H9 (cell line): Measurements from ENCODE around the gene HIPK2. TPM values are rescaled to one million over a fixed set of nuclear protein-coding genes. Genes with fewer than 3 reads are reported as not detected.

ENCODE experiments used
- DNase-seq: peaks from one replicate; pipeline ENCODE4 v3.0.0-alpha.2; 2017
- H2AFZ ChIP-seq: one replicate; pipeline ENCODE4 v1.6.1; 2013; ENCODE audit warnings: mild to moderate bottlenecking, low read length, control low read depth, moderate library complexity
- H2AK5ac ChIP-seq: 2 replicates; pipeline ENCODE4 v1.6.1; 2013; ENCODE audit warnings: low read length, control low read depth, mixed read lengths; ENCODE audit not compliant: insufficient read length
- H2BK120ac ChIP-seq: one replicate; pipeline ENCODE4 v1.6.1; 2013; ENCODE audit warnings: low read depth, mild to moderate bottlenecking, low read length, control low read depth, inconsistent platforms; ENCODE audit not compliant: poor library complexity, severe bottlenecking
- H2BK12ac ChIP-seq: 2 replicates; pipeline ENCODE4 v1.6.1; 2013; ENCODE audit warnings: low read length, control low read depth, mixed read lengths, low read depth; ENCODE audit not compliant: insufficient read length
- H2BK15ac ChIP-seq: 2 replicates; pipeline ENCODE4 v1.6.1; 2013; ENCODE audit warnings: low read depth, low read length, control low read depth
- H2BK20ac ChIP-seq: one replicate; pipeline ENCODE4 v1.6.1; 2013; ENCODE audit warnings: low read depth, mild to moderate bottlenecking, low read length, control low read depth, inconsistent platforms; ENCODE audit not compliant: poor library complexity, severe bottlenecking
- H2BK5ac ChIP-seq: 2 replicates; pipeline ENCODE4 v1.6.1; 2013; ENCODE audit warnings: low read length, control low read depth, mixed read lengths; ENCODE audit not compliant: insufficient read length
- H3K14ac ChIP-seq: 2 replicates; pipeline ENCODE4 v1.6.1; 2013; ENCODE audit warnings: low read length, control low read depth; ENCODE audit not compliant: insufficient read depth
- H3K18ac ChIP-seq: 2 replicates; pipeline ENCODE4 v1.6.1; 2013; ENCODE audit warnings: low read depth, mild to moderate bottlenecking, mixed read lengths, low read length, control low read depth; ENCODE audit not compliant: insufficient read length
- H3K23ac ChIP-seq: 2 replicates; pipeline ENCODE4 v1.6.1; 2013; ENCODE audit warnings: low read length, control low read depth, mixed read lengths, low read depth; ENCODE audit not compliant: insufficient read length
- H3K23me2 ChIP-seq: 2 replicates; pipeline ENCODE4 v1.6.1; 2013; ENCODE audit warnings: low read depth, mild to moderate bottlenecking, mixed read lengths, low read length, control low read depth; ENCODE audit not compliant: insufficient read length, poor library complexity, severe bottlenecking
- H3K27ac ChIP-seq: 2 replicates; pipeline ENCODE4 v1.5.1; 2013; ENCODE audit warnings: low read length, control low read depth, mixed read lengths, low read depth; ENCODE audit not compliant: insufficient read length
- H3K27me3 ChIP-seq: 2 replicates; pipeline ENCODE4 v1.6.1; 2013; ENCODE audit warnings: low read length, control low read depth, inconsistent platforms; ENCODE audit not compliant: insufficient read depth
- H3K4ac ChIP-seq: 2 replicates; pipeline ENCODE4 v1.6.1; 2013; ENCODE audit warnings: low read depth, mild to moderate bottlenecking, control low read depth, inconsistent platforms, low read length, moderate library complexity
- H3K4me1 ChIP-seq: 2 replicates; pipeline ENCODE4 v1.6.1; 2013; ENCODE audit warnings: low read length, control low read depth, inconsistent platforms; ENCODE audit not compliant: insufficient read depth
- H3K4me2 ChIP-seq: 2 replicates; pipeline ENCODE4 v1.6.1; 2013; ENCODE audit warnings: low read length, control low read depth, mixed read lengths; ENCODE audit not compliant: insufficient read length, insufficient read depth
- H3K56ac ChIP-seq: 2 replicates; pipeline ENCODE4 v1.6.1; 2013; ENCODE audit warnings: low read depth, mild to moderate bottlenecking, mixed read lengths, low read length, control low read depth; ENCODE audit not compliant: insufficient read length
- H3K79me1 ChIP-seq: 2 replicates; pipeline ENCODE4 v1.6.1; 2013; ENCODE audit warnings: low read depth, mild to moderate bottlenecking, moderate library complexity, low read length, control low read depth, inconsistent platforms; ENCODE audit not compliant: insufficient read depth, poor library complexity, severe bottlenecking
- H3K79me2 ChIP-seq: 2 replicates; pipeline ENCODE4 v1.6.1; 2013; ENCODE audit warnings: low read length, control low read depth, inconsistent platforms; ENCODE audit not compliant: insufficient read depth
- H3K9ac ChIP-seq: 2 replicates; pipeline ENCODE4 v1.6.1; 2013; ENCODE audit warnings: low read length, control low read depth, mixed read lengths; ENCODE audit not compliant: insufficient read length; ENCODE audit errors: extremely low read depth
- H3K9me3 ChIP-seq: one replicate; pipeline ENCODE4 v1.6.1; 2013; ENCODE audit warnings: low read depth, low read length, inconsistent platforms; ENCODE audit not compliant: control insufficient read depth
- H3T11ph ChIP-seq: one replicate; pipeline ENCODE4 v1.6.1; 2013; ENCODE audit warnings: mild to moderate bottlenecking, low read length, control low read depth, inconsistent platforms
- H4K20me1 ChIP-seq: one replicate; pipeline ENCODE4 v1.6.1; 2013; ENCODE audit not compliant: control insufficient read depth, insufficient read length, insufficient read depth
- H4K5ac ChIP-seq: 2 replicates; pipeline ENCODE4 v1.6.1; 2013; ENCODE audit warnings: low read depth, mild to moderate bottlenecking, mixed read lengths, low read length, control low read depth; ENCODE audit not compliant: insufficient read length
- H4K8ac ChIP-seq: replicated peaks from 2 replicates; pipeline ENCODE4 v1.6.1; 2013; ENCODE audit warnings: low read length, control low read depth, mixed read lengths, low read depth; ENCODE audit not compliant: insufficient read length
- H4K91ac ChIP-seq: 2 replicates; pipeline ENCODE4 v1.6.1; 2013; ENCODE audit warnings: low read depth, mild to moderate bottlenecking, moderate library complexity, mixed read lengths, low read length, control low read depth; ENCODE audit not compliant: insufficient read length
- H3K27ac Mint-ChIP-seq, 3 experiments: 2 replicates in 2 of 3; 3 replicates in 1 of 3; pipeline ENCODE4 v1.8.0; 2020 to 2021; ENCODE audit warnings: mixed read lengths in 3 of 3, mild to moderate bottlenecking in 1 of 3, moderate library complexity in 1 of 3
- H3K27me3 Mint-ChIP-seq: 2 replicates; pipeline ENCODE4 v1.8.0; 2021; ENCODE audit warnings: low read depth, mild to moderate bottlenecking, moderate library complexity, mixed read lengths
- H3K36me3 Mint-ChIP-seq, 3 experiments: 2 replicates in 2 of 3; 3 replicates in 1 of 3; pipeline ENCODE4 v1.8.0; 2020 to 2021; ENCODE audit warnings: low read depth in 3 of 3, mixed read lengths in 3 of 3; ENCODE audit not compliant: insufficient read depth in 1 of 3
- H3K4me1 Mint-ChIP-seq, 2 experiments: 2 replicates each; pipeline ENCODE4 v1.8.0; 2020; ENCODE audit warnings: mixed read lengths in 2 of 2
- H3K4me3 Mint-ChIP-seq, 2 experiments: 2 replicates in 1 of 2; 3 replicates in 1 of 2; pipeline ENCODE4 v1.8.0; 2020 to 2021; ENCODE audit warnings: mild to moderate bottlenecking in 2 of 2, mixed read lengths in 2 of 2, moderate library complexity in 1 of 2
- H3K9me3 Mint-ChIP-seq, 2 experiments: 2 replicates in 1 of 2; 3 replicates in 1 of 2; pipeline ENCODE4 v1.8.0; 2020; ENCODE audit warnings: mild to moderate bottlenecking in 2 of 2, mixed read lengths in 2 of 2, moderate library complexity in 1 of 2
- CTCF ChIP-seq: fragments of 200-600 bp; sonication (generic); conservative IDR thresholded peaks from 3 replicates; pipeline ENCODE4 v1.8.0; 2021; ENCODE audit warnings: antibody characterized with exemption, mild to moderate bottlenecking
- total RNA-seq: library from RNA; stranded (reverse); gene quantifications from 2 replicates; pipeline ENCODE4 v1.2.1, GENCODE V29; 2021

HIPK2 gene
- total RNA-seq, 1 experiment from 2014 or later = 21.9 TPM

- H3K56ac ChIP-seq = no peak overlapping the region
- H3K9me3 ChIP-seq = no peaks in the 10 kb centered on the region
- Mint-ChIP-seq H3K36me3 (peaks cover 6 to 9% (median 7%) of the 10 kb centered on the region in 3 experiments; a peak in 3 of 7 replicates), H3K4me1 (peaks cover 0 to 5% of the 10 kb centered on the region in 2 experiments; a peak in 2 of 4 replicates), H3K27ac (no peak overlapping the region), H3K27me3 (peaks cover 5% of the 10 kb centered on the region; the same call in 1 of the 2 replicates), H3K4me3 (no peak overlapping the region), H3K9me3 (peaks cover 10 to 13% of the 10 kb centered on the region in 2 experiments)
- H2AFZ ChIP-seq = no peak overlapping the region
- H2BK20ac ChIP-seq = no peak overlapping the region
- no peaks in the 10 kb centered on the region for H4K20me1 ChIP-seq
- no peak overlapping the region for H2AK5ac ChIP-seq
- H2BK120ac ChIP-seq = no peak overlapping the region
- no peak overlapping the region for H3K27ac ChIP-seq
- H3T11ph ChIP-seq = no peak overlapping the region
- H3K79me1 ChIP-seq = no peaks in the 10 kb centered on the region
- H3K4ac ChIP-seq = no peak overlapping the region
- H3K27me3 ChIP-seq = no peaks in the 10 kb centered on the region
- H4K5ac ChIP-seq = no peak overlapping the region
- H2BK5ac ChIP-seq = no peak overlapping the region
- H3K4me2 ChIP-seq = no peak overlapping the region
- no peak overlapping the region for H4K91ac ChIP-seq
- no peak overlapping the region for H2BK15ac ChIP-seq
- H3K14ac ChIP-seq = no peak overlapping the region
- H3K79me2 ChIP-seq = no peaks in the 10 kb centered on the region
- H3K23me2 ChIP-seq = no peaks in the 10 kb centered on the region
- no peak overlapping the region for H3K9ac ChIP-seq
- no peak for TF ChIP-seq CTCF
- no peak overlapping the region for H2BK12ac ChIP-seq
- DNase-seq = no peak
- no peak overlapping the region for H4K8ac ChIP-seq
- no peak overlapping the region for H3K18ac ChIP-seq
- no peaks in the 10 kb centered on the region for H3K4me1 ChIP-seq
- H3K23ac ChIP-seq = no peak overlapping the region
These were observed 31.1 kb upstream of the HIPK2 start for GRCh38 chr7:139808846-139809442.
